ENCODE data around the gene PPP2R5E. TPM values are rescaled to one million over a fixed set of nuclear protein-coding genes. Genes with fewer than 3 reads are reported as not detected.

The PPP2R5E gene
- total RNA-seq, 4 donors from 2014 or later: 26.3 to 30.7 (median 30.2) TPM

- H3K4me1 ChIP-seq: peaks cover 8 to 12% (median 10%) of the 10 kb centered on the region in 4 donors
- no peak for DNase-seq (ENCODE audit: extremely low spot score)
- H3K36me3 ChIP-seq: no peaks in the 10 kb centered on the region
- H3K9me3 ChIP-seq: no peaks in the 10 kb centered on the region
- H3K27me3 ChIP-seq: peaks cover 0 to 3% (median 0%) of the 10 kb centered on the region in 4 donors
- TF ChIP-seq EP300 (IDR thresholded peaks at IDR 0.05) (no peak), POLR2A (IDR thresholded peaks at IDR 0.05; ENCODE audit: low read depth) (no peak)
- intact Hi-C loops (cut with DNase I): no loop called here
- H3K27ac ChIP-seq (replicated peaks in 1 of 4): no peak overlapping the region
- WGBS: 65% methylated on average over 8 of the region's 8 CpGs
- H3K4me3 ChIP-seq: no peak overlapping the region
Observed at GRCh38 chr14:63547798-63548335, 4.7 kb upstream of the PPP2R5E start.

GRCh38 chr14:63545431-63545830, 2.3 kb upstream of the PPP2R5E start:
- intact Hi-C loops (cut with DNase I): loop anchor here (2.0 kb wide), 1 partner anchor 157 kb away; no protein-coding TSS in a partner anchor
- Histone ChIP-seq H3K4me1 (peaks cover 22 to 31% (median 28%) of the 10 kb centered on the region in 4 donors), H3K36me3 (no peaks in the 10 kb centered on the region), H3K27me3 (peaks cover 0 to 3% (median 0%) of the 10 kb centered on the region in 4 donors), H3K27ac (replicated peaks in 1 of 4) (no peak overlapping the region), H3K4me3 (no peak overlapping the region), H3K9me3 (no peaks in the 10 kb centered on the region)
- DNase-seq (ENCODE audit: extremely low spot score): no peak
- 90% methylated on average over 3 of the region's 3 CpGs for WGBS
- no peak for TF ChIP-seq POLR2AphosphoS5 (IDR thresholded peaks at IDR 0.05)
- TF ChIP-seq POLR2A (IDR thresholded peaks at IDR 0.05; ENCODE audit: low read depth): no peak
- TF ChIP-seq CTCF (IDR thresholded peaks at IDR 0.05): no peak
- TF ChIP-seq EP300 (IDR thresholded peaks at IDR 0.05): no peak

- Histone ChIP-seq H3K36me3 (peaks cover under 1 to 3% (median under 1%) of the 10 kb centered on the region in 4 donors), H3K27ac (replicated peaks in 1 of 4) (no peak overlapping the region), H3K9me3 (no peaks in the 10 kb centered on the region), H3K27me3 (peaks cover 0 to 3% (median 0%) of the 10 kb centered on the region in 4 donors), H3K4me1 (peaks cover 22 to 32% (median 29%) of the 10 kb centered on the region in 4 donors), H3K4me3 (peak overlapping the region; percentile 80 to 100 (median 85))
- WGBS: 15% methylated on average over 6 of the region's 6 CpGs
- intact Hi-C loops (cut with DNase I): loop anchor here (2.0 to 5.0 kb wide), 3 partner anchors 98 to 156 kb away; partner anchors contain the start of gene WDR89
- no peak for DNase-seq (ENCODE audit: extremely low spot score)
- TF ChIP-seq POLR2A (IDR thresholded peaks at IDR 0.05; ENCODE audit: low read depth) (no peak), EP300 (IDR thresholded peaks at IDR 0.05) (no peak), POLR2AphosphoS5 (IDR thresholded peaks at IDR 0.05) (no peak), CTCF (IDR thresholded peaks at IDR 0.05) (peak; percentile 42 to 52 (median 45))
Observed at GRCh38 chr14:63544591-63545299, 1.6 kb upstream of the PPP2R5E start.

- under 1% methylated on average over 22 of the region's 22 CpGs for WGBS
- intact Hi-C loops (cut with DNase I): loop anchor here (2.0 to 5.0 kb wide), 3 partner anchors 98 to 155 kb away; partner anchors contain the start of gene WDR89
- Histone ChIP-seq H3K9me3 (no peaks in the 10 kb centered on the region), H3K27ac (replicated peaks in 1 of 4) (peak overlapping the region; percentile 86 to 96 (median 90)), H3K36me3 (peaks cover 6 to 12% (median 9%) of the 10 kb centered on the region in 4 donors), H3K4me1 (peaks cover 22 to 35% (median 30%) of the 10 kb centered on the region in 4 donors), H3K27me3 (peaks cover 0 to 2% (median 0%) of the 10 kb centered on the region in 4 donors), H3K4me3 (peak overlapping the region; percentile 80 to 100 (median 85))
- TF ChIP-seq POLR2AphosphoS5 (IDR thresholded peaks at IDR 0.05) (no peak), POLR2A (IDR thresholded peaks at IDR 0.05; ENCODE audit: low read depth) (no peak), CTCF (IDR thresholded peaks at IDR 0.05) (no peak), EP300 (IDR thresholded peaks at IDR 0.05) (no peak)
- no peak for DNase-seq (ENCODE audit: extremely low spot score)
Observed at GRCh38 chr14:63543826-63544406, 739 bp upstream of the PPP2R5E start.
